AG04450 (cell line): ENCODE results near the gene SLC46A3. TPM values are rescaled to one million over a fixed set of nuclear protein-coding genes. Genes with fewer than 3 reads are reported as not detected.
A peak's percentile ranks its signal among the peaks of the same experiment; 100 is the strongest.
"Not testable (repeated sequence)": the region's sequence is repeated elsewhere in the genome, so short reads cannot be mapped to it uniquely, and the experiment has no call there.

Experiments used
- CTCF ChIA-PET: fragments of 300-600, 350-600 bp; formaldehyde crosslinking; extraction: SDS; loops from one replicate; lab custom pipeline; 2022; ENCODE audit warnings: antibody characterized with exemption, inconsistent platforms; lab: Charles Lee
- POLR2A ChIA-PET: fragments of 350-600 bp; formaldehyde crosslinking; extraction: SDS; loops from one replicate; lab custom pipeline; 2021; ENCODE audit warnings: antibody characterized with exemption, inconsistent platforms; lab: Yijun Ruan, JAX
- DNase-seq: peaks from one replicate; pipeline ENCODE4 v3.0.0-alpha.2; 2011; ENCODE audit warnings: low read depth, low spot score
- H3K27ac ChIP-seq: one replicate; pipeline ENCODE4 v1.5.1; 2012; ENCODE audit warnings: low read depth, low read length, control low read depth
- H3K27me3 ChIP-seq: one replicate; pipeline ENCODE4 v1.6.0; 2012; ENCODE audit warnings: low read length; ENCODE audit not compliant: control insufficient read depth, insufficient read depth
- H3K4me3 ChIP-seq: 2 replicates; pipeline ENCODE4 v1.5.1; 2011; ENCODE audit warnings: mild to moderate bottlenecking, low read depth, low read length, control low read depth
- H3K9me3 ChIP-seq: 2 replicates; pipeline ENCODE4 v1.5.1; 2012; ENCODE audit warnings: low read length; ENCODE audit not compliant: control insufficient read depth, insufficient read depth
- CTCF ChIP-seq: IDR thresholded peaks from 2 replicates; pipeline ENCODE4 v1.5.1; 2011; ENCODE audit warnings: low read depth, low read length, control low read depth, inconsistent platforms
- polyA plus RNA-seq: library from polyadenylated mRNA; depleted of rRNA; stranded (reverse); fragments of >200 nt; gene quantifications from 2 replicates; pipeline ENCODE4 v1.2.3, GENCODE V29; 2011

The SLC46A3 gene
- polyA plus RNA-seq, 1 experiment = 5.2 TPM

DNA sequence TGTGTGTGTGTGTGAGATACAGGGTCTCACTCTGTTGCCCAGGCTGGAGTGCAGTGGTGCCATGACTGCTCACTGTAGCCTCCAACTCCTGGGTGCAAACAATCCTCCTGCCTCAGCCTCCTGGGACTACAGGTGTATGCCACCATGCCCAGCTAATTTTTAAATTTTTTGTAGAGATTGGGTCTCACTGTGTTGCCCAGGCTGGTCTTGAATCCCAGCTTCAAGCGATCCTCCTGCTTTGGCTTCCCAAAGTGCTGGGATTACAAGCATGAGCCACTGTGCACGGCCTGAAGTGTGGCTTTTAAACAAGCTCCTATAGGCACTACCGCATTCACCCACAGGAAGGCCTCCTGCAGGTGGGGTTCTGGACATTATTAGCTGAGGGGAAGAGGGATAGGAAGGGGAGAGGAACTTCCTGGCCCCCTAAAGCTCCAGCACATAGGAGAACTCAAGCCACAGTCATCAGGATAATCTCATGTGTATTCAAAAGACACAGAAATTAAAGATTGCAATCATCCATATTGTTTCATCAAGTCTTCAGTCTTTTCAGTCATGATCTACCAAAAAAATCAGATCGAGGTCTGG lies 24.8 kb upstream of the SLC46A3 start:
- H3K4me3 ChIP-seq = no peak overlapping the region
- peaks cover 3% of the 10 kb centered on the region for H3K27me3 ChIP-seq
- ChIA-PET POLR2A (no interaction called here), CTCF (no interaction called here)
- H3K9me3 ChIP-seq = no peaks in the 10 kb centered on the region
- DNase-seq = no peak
- TF ChIP-seq CTCF = no peak
- H3K27ac ChIP-seq = peak overlapping the region; percentile 11

DNA sequence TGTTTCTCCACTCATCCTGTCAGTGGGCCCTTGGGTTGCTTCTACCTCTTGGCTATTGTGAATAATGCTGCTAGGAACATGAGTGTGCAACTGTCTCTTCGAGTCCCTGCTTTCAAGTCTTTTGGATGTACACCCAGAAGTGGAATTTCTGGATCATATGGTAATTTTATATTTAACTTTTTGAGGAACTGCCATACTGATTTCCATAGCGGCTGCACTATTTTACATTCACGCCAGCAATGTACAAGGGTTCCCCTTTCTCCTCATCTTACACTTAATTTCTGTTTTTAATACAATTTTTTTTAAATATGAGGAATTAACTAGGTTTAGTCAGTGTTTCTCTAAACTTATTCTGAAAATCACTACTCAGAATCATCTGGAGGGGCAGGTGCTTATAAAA lies 24.2 kb upstream of the SLC46A3 start:
- CTCF ChIA-PET = no interaction called here
- H3K4me3 ChIP-seq = no peak overlapping the region
- no peak for TF ChIP-seq CTCF
- H3K27me3 ChIP-seq = peaks cover 3% of the 10 kb centered on the region
- POLR2A ChIA-PET = no interaction called here
- DNase-seq = no peak
- no peaks in the 10 kb centered on the region for H3K9me3 ChIP-seq
- H3K27ac ChIP-seq = no peak overlapping the region

DNA sequence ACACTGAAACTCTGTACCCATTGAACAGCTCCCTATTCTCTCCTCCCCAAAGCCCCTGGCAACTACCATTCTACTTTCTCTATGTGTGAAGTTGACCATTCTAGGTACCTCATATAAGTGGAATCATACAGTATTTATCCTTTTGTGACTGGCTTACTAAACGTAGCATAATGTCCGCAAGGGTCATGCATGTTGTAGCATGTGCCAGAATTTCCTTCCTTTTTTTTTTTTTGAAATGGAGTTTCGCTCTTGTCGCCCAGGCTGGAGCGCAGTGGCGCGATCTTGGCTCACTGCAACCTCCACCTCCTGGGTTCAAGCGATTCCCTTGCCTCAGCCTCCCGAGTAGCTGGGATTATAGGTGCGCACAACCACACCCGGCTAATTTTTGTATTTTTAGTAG lies 23.7 kb upstream of the SLC46A3 start:
- H3K27me3 ChIP-seq, H3K9me3 ChIP-seq, DNase-seq, H3K4me3 ChIP-seq, CTCF ChIA-PET, POLR2A ChIA-PET, H3K27ac ChIP-seq: not testable (repeated sequence)

DNA sequence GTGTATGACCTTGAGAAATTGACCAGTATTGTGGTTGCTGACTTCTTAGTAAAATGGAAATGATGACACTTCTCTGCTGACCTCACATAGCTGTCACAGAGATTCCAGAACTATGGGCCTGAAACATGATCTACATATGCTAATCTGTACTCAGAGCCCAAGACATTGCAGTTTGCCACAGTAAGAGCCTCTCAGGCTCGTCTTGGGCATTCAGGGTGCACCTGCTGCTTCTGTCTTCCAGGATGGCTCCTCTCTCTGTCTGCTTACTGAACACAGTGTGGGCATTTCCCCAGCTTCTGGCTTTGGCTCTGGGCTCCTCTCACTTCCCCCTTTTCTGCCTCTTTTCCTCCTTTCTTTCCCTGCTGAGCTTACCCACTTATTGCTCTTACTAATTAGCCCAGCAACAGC lies 22.3 kb upstream of the SLC46A3 start:
- Histone ChIP-seq H3K9me3 (no peaks in the 10 kb centered on the region), H3K27ac (no peak overlapping the region), H3K27me3 (peaks cover 3% of the 10 kb centered on the region), H3K4me3 (no peak overlapping the region)
- no peak for TF ChIP-seq CTCF
- CTCF ChIA-PET = no interaction called here
- DNase-seq = no peak
- POLR2A ChIA-PET = no interaction called here

DNA sequence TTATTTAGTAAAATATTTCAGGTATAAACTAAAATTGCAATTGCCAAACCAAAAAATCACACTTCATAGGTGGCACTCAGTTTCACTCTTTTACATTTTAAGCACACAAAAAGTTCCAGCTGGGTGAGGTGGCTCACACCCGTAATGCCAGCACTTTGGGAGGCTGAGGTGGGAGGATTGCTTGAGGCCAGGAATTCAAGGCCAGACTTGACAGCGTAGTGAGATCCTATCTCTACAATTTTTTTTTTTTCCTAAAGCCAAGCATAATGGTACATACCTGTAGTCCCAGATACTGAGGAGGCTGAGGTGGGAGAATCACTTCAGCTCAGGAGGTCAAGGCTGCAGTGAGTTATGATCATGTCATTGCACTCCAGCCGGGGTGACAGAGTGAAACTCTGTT lies 20.6 kb upstream of the SLC46A3 start:
- DNase-seq = no peak
- ChIA-PET POLR2A (no interaction called here), CTCF (no interaction called here)
- no peak for TF ChIP-seq CTCF
- Histone ChIP-seq H3K9me3 (no peaks in the 10 kb centered on the region), H3K4me3 (no peak overlapping the region), H3K27me3 (peaks cover 3% of the 10 kb centered on the region), H3K27ac (no peak overlapping the region)
